Pulmonary artery endothelial cell (primary cell): Measurements from ENCODE around the gene PDIK1L. TPM values are rescaled to one million over a fixed set of nuclear protein-coding genes. Genes with fewer than 3 reads are reported as not detected.
A peak's percentile ranks its signal among the peaks of the same experiment; 100 is the strongest.

ENCODE experiments used
- DNase-seq: peaks from one replicate; pipeline ENCODE4 v3.0.0-alpha.2; 2011; ENCODE audit warnings: low read depth, low spot score
- total RNA-seq: library from RNA; depleted of rRNA; stranded (reverse); fragments of >200 nt; gene quantifications from 2 replicates; pipeline ENCODE4 v1.2.3, GENCODE V29; 2014

Gene PDIK1L
- 5.9 TPM in 2 replicates for total RNA-seq

DNA sequence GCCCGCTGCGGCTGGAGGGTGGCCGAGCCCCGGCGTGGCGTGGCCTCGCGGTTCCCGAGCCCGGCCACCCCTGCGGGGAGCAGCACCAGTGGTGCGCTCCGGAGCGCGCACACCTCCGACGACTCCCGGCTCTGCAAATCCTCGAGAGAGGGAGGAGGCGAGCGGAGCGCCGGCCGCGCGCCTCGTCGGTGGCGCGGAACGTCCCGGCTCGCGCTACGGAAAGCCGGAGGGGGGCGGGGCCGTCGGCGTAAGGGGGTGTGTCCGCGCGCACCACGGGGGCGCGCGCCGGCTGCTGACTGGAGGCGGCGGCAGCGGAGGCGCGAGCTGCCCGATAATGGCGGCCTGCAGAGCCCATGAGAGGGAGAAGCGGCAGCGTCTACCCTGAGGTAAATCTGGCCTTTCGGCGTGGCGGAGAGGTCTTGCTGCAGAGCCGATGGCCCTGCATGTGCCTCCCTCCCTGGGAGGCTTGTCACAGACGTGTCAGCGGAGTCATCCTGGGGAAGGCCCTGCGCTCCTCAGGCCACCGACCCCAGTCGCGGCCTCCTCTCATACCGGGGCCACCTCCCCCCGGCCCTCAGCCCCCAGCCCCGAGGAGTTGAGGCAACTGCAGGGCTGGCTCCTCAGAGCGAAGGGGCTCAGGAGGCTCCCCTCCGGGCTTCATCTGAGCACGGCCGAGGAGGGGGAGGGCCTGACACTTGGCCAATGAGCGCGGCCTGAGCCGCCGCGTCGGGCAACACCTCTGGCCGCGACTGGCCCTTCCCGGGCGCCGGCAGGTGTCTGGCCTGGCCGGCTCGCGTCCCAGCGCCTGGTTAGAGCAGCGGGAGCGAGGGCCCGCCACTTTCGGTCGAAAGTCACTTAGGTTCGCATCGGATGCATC lies at the start of gene PDIK1L:
PDIK1L (plus strand) TSS at position 295 of the 877 bp plus-strand sequence. CDS start 2,485 bp downstream, outside the sequence.
- DNase-seq: peak; percentile 82

DNA sequence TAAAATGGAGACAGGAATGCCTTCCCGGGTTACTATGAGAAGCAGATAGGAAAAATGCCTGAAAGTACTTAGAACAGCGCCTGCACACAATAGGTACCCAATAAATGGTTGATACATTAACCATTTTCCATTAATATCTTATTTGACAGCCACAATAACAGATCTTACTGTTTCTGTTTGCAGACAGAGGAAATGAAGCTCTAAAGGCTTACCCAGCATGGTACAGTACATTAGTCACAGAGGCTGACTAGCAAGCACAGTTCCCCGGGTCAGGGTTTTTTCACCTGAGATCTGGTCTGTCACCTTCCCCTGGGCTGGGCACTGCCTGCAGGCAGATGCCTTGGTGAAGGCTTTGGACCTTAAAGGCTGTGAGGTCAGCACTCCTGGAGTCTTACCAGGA lies 47.1 kb upstream of the PDIK1L start:
- DNase-seq: no peak

DNA sequence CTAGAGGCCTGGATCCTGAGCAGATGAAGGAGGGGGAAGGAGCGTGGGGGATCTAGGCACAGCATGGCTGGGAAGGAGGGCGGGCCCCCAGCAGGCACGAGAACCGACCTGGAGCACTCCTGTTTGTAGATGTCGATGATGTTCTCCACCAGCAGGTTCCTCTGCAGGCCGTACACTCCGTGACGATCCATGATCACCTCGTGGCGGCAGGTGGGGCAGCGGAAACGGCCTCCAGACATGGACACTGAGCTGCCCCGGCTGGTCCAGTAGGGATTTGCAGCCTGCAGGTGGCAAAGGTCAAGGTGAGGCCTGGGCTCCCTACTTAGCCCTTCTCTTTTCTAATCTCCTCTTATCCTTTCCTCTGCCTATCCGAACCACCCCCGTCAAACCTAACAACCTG lies 45.5 kb upstream of the PDIK1L start:
- DNase-seq: no peak

DNA sequence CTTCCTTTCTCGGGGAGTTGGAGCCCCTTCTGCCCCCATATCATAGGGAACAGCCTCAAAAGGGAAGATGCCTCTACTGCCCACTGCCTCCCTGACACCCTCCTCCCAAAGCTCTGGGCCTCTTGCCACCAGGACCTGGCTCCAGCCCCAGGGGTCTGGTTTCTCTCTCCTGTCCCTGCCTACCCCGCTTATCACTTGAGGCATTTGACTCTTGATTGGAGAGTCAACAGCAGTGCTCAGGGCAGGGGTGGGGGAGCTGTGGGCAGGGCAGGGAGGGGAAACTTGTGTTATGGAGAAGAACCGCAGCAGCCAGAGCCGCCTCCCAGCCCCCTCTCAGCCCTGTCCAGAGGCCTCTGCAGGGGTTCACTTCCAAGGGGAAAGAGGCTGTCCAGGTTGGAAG lies 44.8 kb upstream of the PDIK1L start:
- no peak for DNase-seq

DNA sequence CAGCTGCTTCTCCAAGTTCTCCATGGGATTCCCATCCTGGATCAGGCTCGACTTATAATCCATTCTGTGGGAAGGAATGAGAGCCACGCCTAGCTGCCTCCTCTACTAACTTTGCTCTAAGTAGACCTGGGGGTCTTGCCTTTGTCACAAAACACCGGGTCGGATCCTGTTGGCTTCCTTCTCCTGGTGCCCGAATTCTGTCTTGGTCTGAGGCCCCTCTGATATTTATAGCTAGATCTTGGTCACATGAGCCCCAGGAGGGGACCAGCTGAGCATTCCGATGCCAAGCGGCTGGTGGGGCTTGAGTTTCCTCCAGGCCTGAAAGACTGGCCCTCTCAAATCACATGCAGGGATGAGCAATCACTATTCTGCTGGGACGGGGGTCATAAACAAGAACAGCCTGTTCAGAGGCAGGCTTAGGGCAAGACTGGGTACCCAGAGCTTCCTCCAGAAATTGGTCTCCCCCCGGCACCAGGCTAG lies 44.2 kb upstream of the PDIK1L start, which contains the start of gene TRIM63:
TRIM63 (minus strand) TSS at position 199 of the 480 bp plus-strand sequence; CDS start at position 63, 136 bp downstream.
- no peak for DNase-seq

DNA sequence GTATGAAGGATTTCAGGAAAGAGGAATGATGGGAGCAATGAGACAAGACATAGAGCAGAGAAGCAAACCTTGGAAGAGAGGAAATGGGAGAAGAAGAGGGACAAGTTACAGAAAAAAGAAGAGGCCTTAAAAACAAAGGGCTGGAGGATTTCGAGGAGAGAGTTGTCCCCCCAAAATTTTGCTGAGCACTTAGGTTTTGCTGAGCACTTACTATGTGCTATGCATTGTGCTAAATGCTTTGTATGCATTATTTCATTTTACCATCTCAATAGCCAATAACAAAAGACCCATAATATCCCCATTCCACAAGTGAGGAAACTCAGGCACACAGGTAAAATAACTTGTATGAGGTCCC lies 41.7 kb upstream of the PDIK1L start:
- DNase-seq: no peak

DNA sequence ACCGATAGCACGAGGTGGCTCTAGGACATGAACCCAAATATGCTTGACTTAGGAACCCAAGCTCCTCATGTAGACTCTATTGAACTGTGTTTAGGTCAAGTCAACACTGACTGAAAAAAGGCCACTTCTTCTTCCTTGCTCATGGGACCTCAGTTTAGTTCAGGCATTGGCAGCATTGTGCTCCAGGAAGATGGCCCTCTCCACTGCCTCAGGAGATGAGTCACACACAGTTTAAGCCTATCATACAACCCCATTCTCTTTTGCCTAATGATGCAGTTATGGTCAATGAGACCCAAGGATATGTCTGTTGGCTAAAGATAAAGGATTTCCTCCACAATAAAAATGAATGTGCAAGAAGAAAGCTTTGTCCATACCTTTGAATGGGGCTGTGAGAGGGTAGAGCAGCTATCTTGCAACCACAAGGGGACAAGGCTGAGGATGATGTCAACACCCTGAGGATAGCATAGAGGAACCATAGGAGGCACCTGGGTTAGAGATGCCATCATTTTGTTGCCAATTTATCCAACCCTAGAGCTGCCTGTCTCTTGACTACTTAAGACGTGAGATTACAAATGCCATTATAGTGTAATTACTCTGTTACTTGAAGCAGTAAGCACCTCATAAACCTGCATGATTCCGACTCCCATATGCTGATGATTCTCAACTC lies 41.2 kb upstream of the PDIK1L start:
- no peak for DNase-seq

DNA sequence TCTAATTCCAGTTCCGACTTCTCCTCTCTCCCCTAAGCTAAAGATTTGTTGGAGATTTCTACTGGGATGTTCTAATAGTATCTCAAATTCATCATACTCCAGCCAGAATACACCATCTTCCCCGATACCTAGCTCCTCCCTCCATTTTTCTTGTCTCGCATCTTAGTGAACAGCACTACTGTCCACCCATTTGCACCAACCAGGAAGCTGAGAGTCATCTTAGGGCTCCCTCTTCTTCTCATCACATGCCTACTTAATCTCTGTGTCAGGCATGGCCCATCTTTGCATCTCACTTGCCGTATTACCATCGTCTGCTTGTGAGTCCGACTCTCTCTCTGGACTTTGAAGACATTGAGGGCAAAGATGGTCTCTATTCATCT lies 40.7 kb upstream of the PDIK1L start:
- no peak for DNase-seq

DNA sequence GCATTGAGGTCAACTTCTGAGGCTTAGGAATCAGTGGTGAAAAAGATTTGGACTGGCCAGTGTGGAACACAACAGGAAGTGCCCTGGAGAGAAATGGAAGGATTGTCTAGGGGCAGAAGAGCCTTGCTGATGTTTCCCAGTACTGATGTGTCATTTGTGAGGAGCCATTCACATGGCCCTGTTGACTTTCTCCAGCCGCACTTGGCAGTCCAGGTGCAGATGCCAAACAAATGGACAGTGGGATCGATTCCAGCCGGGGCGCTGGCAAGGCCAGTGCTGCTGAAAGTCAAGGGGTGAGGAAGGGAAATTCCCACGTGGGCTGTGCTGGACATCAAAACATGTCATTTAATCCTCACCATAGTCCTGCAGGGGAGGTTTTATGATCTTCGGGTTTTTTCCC lies 39.3 kb upstream of the PDIK1L start:
- no peak for DNase-seq

DNA sequence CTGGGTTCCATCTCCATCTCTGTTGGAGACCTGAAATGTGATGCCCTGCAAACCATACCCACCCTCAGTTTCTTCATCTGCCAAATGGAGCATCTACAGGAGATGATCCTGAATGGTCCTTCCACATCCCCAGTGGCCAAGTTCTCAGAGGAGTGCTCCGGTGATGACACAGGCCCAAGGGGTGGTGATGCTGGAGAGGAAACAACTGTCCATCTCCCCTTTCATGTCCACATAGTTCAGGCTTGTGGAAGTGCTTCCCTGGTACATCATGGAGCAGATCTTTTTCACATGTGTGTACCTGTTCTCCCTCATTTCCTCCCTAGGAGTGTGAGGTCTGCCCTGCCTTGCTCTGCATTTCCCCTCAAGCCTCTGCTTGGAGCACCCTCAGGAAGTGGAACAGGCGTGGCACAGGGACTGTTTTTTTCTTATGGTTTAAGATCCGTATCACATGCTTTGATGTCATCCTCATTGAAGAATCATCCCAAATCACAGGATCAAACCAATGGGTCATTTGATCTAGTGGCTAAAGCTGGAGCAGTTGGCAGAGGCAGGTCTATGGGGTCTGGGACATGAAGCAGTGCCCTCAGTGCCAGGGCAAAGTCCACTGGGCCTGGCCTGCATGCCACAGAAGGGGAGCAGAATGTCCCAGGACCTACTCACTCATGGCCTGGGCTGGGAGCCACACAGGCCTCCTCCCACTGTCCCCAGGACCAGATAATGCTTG lies 36.0 kb upstream of the PDIK1L start:
- DNase-seq: no peak

DNA sequence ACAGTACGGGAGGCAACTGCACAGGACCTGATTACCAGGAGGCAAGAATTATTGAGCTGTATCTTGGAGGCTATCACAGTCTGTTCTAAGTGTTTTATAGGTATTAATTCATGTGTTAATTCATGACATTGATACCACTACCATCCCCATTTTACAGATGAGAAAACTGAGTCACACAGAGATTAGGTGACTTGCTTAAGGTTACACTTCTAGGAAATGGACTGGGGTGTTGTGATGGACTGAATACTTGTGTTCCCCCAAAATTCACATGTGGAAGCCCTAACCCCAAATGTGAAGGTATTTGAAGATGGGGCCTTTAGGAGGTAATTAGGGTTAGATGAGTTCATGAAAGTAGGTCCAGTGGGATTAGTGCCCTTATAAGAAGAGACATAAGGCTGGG lies 34.1 kb upstream of the PDIK1L start:
- DNase-seq: no peak

DNA sequence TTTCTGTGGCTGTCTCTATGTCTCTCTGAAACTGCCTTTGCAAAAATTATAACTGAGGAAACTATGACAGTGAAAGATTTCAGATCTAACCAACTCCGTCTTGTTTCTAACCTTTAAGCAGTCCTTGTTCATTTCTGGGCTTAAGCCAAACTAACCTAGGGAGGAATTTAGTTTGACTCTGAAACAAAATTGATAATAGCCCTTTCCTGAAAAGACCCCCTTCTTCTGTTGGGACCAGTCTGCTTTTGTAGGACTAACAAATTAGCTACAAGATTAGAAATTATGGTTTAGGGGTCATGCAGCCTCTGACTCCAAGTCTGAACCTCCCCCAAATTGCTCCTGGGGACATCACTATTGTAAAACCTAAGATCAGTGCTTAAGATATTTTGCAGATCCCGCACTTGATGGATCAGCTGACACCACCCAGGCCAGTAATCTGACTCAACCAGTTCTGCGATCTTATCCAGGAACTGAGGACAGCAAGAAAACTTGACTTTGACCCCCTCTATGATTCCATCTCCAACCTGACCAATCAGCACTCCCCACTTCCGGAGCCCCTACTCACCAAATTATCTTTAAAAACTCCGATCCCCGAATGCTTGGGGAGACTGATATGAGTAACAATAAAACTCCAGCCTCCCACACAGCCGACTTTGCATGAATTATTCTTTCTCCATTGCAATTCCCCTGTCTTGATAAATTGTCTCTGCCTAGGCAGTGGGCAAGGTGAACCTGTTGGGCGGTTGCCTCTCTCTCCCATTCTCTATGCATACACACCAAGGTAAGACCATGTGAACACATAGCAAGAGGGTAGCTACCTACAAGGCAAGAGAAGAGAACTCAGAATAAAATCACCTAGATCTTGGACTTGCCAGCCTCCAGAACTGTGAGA lies 33.1 kb upstream of the PDIK1L start:
- DNase-seq: no peak

DNA sequence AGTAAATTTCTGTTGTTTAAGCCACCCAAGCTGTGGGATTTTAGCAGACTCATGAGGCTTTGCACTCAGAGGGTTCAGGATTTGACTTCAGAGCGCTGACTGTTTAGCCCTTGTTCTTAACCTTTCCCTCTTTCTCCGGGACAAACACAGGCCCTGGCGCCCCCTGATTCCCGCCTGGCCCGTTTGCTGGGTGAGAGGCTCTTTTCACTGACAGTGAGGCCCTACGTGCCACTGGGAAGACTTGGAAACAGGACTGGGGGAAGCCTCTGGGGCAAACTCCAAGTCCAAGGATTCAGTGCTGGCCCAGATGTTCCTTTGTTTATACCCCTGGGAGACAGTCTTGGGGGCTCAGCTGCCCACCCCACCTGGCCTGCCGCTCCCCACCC lies 32.5 kb upstream of the PDIK1L start:
- DNase-seq: no peak

DNA sequence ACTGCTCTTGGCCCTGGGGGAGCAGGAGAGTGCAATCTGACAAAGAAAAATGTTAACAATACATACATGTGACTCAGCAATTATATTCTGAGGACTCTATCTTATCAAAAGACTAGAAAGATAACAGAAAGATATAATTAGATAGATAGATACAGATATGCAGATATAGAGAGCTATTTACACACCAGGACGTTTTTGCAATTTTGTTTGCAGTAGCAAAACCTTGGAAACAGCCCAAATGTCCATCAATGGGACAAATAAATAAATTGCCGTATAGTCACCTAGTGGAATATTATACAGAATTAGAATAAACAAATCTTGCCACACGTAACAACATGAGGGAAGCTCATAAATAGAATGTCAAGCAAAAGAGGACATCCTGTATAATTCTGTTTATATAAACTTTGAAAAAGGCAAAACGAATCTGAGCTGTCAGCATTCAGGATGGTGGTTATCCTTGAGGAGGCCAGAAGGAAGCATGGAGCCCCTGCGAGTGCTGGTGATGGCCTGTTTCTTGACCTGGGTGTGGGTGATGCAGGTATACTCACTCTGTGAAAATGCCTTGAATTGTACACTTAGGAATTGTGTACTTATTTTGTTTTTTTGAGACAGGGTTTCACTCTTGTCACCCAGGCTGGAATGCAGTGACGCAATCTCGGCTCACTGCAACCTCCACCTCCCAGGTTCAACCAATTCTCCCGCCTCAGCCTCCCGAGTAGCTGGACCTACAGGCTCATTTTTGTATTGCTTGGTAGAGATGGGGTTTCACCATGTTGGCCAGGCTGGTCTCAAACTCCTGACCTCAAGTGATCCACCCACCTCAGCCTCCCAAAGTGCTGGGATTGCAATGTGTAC lies 31.4 kb upstream of the PDIK1L start:
- no peak for DNase-seq

DNA sequence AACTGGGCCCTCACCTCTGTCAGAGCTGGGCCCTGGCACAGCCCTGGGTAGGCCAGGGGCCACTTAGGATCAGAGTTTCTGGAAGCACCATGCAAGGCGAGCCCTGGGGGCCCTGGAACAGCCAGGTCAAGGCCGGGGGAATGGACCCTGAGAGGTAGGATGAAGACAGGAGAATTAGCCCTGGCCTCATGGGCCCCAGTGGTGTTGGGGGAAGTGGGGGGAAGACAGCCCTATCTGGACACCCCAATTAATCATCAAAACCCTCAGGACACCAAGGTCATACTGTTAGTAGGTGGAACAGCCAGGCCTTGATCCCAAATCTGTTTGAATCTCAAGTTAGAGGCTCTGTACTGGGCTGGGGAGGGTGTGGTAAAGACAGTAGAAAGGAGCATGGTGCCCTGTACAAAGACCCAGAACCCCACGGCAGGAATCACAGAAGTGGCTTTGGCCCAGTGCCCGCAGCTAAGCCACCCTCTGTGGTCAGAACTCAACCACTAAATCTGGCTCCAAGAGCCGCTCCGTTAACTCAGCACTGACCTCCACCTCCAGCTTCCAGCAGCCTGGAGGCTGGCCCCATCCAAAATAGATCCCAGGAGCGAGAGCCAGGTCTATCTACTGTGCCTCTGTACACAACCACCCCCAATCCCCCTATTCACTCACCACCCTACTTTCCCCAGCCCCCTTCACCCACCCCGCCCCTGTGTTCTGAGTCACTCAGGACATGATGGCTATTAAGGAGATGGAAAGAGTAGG lies 30.2 kb upstream of the PDIK1L start:
- no peak for DNase-seq

DNA sequence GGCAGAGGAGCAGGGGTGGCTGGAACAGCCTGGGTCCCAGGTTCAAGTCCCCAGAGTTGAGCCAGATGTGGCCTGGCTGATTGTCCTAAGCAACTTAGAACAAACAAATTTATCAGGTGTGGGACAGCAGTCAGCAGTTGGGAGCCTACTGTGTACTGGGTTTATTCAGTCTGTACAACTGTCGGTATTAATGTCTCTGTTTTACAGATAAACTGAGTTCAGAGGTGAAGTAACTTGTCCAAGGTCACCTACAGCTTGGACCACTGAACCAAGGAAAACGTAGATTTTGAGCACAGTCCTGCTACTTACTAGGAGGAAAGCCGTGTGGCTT lies 29.6 kb upstream of the PDIK1L start:
- no peak for DNase-seq

DNA sequence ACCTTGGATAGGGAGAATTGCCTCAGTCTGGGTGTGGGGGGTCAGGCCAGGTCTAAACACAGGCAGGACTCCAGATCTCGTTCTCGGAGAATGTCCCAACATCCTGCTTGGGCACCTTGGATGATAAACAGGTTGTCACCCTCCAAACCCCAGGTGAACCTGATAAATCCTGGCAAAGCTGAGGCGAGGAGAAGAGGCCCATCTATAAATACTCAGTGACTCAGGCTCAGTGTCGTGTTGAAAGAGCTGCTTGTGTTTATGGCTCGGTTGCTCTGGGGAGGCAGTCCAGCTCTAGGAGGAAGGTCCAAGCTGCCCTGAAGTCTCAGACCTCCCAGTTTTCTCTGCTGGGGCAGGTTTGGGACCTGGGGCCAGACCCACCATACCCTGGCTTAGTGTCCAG lies 28.4 kb upstream of the PDIK1L start:
- DNase-seq: no peak

DNA sequence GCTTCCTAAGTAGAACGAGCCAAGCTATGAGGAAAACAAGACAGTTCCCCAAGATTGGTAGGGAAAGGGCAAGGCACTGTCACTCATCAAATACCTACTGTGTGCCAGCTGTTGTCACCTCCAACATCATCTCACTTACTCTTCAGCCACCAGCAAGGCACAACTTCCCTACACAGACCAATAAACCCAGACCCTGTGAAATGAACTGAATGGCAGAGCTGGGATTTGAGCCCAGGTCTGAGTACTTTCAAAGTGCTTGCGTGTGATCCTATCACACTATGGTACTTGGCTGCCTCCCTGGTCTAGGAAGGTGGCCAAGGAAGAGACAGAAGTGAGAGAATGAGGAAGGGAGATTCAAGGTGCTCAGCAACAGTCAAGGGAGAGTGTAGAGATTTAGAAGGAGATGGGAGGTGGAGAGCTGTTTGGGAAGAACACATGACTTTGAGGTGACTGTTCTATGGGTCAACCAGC lies 27.5 kb upstream of the PDIK1L start:
- no peak for DNase-seq

DNA sequence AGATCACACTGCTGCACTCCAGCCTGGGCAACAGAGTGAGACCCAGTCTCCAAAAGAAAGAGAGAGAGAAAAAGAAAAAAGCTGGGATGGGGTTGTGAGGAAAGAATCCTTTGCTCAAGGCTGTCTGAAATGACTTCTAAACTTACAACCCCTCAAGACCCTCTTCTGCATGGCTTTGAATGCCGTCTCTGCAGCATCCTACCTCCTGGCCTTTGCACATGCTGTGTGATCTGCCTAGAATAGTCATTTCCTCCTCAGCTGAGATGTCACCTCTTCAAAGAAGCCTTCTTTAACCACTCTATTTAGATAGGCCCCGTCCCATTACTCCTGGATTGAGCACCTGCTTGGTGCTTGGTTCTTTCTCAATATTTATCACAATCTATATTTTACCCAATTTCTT lies 26.8 kb upstream of the PDIK1L start:
- no peak for DNase-seq
